Measurements from ENCODE around the gene AP3S2.
"Not testable (repeated sequence)": the region's sequence is repeated elsewhere in the genome, so short reads cannot be mapped to it uniquely, and the experiment has no call there.

AP3S2 gene

DNA sequence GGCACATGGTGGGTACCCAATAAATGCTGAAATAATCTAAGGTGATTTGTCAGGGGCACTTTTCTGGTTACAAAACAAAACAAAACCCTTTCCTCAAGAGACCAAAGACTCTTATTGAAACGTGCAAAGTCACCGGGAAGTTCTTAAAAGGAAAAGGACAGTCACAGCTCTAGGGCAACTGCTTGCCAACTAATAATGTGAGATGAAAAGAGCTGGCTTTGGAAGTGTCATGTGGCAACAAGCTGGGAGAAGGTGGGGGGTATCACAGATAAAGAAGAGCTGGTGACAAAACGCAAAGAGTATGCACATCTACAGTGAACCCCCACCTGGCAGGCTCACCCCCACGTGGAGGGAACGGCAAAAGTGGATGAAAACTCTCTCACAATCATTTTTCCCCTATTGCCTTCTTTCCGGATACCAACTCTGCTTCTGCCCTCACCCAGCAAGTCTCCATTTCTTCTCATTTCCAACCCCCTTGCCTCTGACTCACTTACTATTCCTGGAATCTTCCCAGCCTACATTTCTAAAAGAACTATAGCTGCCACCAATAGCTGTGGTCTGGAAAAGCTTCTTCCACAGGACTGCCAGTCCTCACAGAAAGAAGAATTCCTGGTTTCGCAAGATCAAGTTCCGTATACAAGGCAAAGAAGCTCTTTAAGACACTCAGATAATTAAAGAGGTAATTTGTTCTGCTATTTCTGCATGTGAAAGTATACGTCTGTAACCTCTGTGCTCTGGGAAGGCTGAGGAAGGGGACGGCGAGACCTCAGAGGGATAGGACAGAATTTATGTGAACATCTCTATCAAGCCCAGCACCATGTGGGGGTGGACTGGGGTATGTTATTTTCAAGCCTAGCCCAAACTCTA lies 57.3 kb downstream of the AP3S2 start:
- H3K4me3 ChIP-seq (ENCODE audit: low read depth, low read length), result no peak overlapping the region

DNA sequence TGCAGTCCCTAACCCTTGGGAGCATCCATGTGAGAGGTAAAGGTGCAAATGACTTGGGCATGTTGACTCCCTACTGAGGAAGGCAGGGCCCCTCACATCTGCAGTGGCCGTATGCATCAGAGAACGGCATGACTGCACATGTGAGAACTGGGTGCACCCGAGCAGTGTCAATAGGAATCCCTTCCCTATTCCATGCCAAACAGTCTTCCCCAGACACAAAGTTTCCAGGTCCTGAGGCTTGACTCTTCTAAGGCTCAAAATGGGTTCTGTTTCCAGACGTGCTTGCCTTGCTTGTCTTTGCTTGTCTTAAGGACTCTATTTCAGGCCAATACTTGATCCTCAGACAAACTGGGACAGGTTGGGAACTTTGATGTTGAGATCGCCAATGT lies 58.6 kb downstream of the AP3S2 start:
- H3K4me3 ChIP-seq (ENCODE audit: low read depth, low read length), result no peak overlapping the region

DNA sequence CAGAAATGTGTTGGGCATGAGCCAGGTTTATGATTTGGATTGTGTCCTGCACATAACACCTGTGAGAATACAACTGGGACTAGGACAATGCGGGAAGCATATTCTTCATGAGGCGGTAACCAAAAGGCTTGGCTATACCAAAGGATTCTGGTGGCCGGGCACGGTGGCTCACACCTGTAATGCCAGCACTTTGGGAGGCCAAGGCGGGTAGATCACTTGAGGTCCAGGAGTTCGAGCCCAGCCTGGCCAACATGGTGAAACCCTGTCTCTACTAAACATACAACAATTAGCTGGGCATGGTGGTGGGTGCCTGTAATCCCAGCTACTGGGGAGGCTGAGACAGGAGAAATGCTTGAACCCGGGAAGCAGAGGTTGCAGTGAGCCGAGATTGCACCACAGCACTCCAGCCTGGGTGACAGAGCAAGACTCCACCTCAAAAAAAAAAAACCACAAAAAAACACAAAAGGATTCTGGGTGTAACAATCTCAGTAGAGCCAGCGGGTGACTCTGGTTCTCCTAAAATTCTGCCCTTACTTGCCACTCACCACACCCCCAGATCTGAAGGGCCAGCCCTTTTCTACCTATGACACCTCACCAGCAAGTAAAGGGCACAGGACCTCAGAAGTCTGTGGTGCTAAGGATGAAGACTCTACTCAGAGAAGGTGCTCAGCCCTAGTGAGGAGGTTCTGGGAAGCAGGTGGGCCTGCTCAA lies 59.2 kb downstream of the AP3S2 start:
- not testable (repeated sequence) for H3K4me3 ChIP-seq (ENCODE audit: low read depth, low read length)

DNA sequence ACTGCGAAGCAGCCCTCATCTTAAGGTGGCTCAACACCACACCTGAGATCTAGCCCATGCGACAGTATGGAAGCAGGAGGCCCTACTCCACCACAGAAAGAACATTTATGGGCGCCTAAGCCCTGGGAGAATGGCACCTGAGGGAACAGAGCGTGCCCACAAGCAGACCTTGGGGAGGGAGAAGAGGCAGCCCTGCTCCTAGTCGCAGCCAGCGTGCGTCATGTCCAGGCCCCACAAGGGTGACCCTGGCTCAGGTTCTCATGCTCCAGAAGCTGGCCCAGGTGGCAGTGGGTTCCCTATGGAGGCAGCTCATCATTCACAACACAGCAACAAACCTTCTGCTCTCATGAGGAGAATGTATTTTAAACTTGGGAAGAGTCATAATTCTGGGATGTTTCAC lies 59.8 kb downstream of the AP3S2 start:
- H3K4me3 ChIP-seq (ENCODE audit: low read depth, low read length), result no peak overlapping the region

DNA sequence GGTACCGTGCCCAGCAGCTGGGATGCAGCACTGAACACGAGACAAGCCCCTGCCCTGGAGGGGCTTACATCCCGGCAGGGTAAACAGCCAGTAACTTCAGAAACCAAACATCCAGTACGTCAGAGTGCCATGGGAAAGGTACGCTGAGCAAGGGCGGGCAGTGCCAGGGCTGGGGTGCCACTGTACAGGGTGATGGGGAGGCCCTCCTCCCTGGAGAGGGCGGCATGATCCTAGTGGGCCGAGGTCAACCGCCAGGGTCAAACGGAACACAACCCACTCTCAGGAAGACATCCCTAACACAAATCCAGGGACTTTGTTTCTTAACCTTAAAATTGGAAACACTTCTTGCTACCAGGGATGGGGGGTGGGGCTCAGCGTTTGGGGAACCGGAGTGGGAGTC lies 63.2 kb downstream of the AP3S2 start:
- H3K4me3 ChIP-seq (ENCODE audit: low read depth, low read length), result no peak overlapping the region

DNA sequence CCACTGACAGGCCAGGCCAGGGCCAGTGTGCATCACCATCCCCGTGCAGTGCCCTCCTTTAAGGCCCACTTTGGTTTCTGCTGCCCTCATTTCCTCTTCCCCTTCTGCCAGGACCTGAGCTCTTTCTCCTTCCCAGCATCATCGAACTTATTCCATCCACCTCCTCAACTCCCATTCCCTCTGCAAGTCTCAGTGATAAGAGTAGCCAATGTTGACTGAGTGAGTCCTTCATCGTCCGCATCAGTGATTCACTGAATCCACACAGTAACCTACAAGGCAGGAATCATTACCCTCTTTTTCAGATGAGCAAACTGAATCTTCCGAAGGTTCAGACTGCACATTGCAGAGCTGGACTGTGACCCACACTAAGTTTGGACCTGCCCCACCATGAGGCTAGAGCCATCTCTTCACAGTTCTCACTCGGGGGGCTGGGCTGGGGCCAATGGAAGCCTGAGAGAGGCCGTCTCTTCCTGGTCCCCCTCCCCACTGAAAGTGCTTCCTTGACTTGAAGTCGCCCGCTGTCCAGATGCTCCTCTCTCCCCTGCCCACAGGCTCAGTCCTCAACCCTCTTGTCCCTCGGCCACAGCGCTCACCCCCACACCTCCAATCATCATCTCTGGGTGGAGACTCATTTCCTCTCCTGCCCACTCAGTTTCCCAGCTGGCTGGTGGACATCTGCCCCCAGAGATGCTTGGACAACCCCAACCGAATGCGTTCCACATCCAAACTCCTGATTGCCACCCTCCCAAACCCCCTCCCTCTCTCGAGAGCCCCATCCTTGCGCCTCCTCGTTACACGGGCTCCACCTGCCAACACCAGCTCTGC lies 64.0 kb downstream of the AP3S2 start:
- no peak overlapping the region for H3K4me3 ChIP-seq (ENCODE audit: low read depth, low read length)

DNA sequence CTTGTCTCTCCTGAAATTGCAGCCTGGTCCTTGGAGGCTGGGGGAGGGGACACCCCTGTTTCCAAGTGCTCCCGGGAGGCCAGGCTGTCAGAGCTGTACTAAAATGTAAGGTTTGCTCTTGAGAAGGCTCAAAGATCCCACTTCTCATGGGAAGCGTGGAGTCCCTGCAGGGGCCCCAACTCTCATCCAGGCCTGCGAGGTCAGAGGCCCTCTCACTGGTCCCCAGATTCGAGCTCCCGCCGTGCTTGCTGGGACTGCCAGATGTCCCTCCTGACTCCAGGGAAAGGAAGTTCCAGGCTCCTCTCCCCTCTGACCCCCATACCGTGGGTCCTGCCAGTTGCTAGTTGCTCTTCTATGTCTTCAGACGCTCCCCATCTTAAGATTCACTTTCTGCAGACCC lies 64.6 kb downstream of the AP3S2 start:
- no peak overlapping the region for H3K4me3 ChIP-seq (ENCODE audit: low read depth, low read length)

DNA sequence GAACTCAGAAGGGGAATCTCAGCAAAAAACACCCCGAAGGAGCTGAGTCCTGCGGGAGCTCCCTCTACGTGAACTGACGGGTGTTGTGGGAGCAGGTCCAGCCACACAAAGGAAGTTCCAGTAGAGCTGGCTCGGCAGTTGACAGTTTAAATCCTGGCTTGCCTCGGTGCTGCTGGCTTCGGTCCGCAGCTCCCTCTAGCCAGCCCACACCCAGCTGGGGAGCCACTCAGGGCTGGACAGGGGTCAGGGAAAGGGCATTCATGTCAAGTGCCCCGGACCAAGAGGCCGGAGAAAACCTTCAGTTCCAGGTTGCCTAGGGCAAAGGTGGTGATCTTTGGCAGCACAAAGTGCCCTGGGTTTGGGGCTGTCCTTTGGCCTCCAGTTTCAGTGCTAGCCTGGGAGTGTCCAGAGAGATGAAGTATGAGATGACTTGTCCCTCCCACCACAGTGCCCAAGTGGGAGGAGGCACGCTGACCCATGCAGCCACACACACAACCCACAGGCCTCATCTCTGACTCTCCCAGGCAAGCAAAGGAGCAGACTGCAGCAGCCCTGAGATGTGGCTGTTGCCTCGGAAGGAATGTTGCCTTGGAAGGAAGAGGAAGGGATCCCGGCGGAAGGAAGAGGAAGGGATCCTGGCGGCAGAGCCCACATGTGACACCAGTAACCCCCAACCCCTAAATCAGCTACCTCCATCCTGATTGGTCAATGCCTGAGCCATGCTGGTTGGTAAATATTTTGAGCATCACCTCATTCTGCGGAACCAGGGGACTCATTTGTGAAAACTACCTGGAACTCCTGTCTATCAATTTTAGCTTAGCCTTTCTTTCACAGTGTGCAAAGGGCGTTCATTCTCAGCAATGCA lies 65.3 kb downstream of the AP3S2 start:
- H3K4me3 ChIP-seq (ENCODE audit: low read depth, low read length), result no peak overlapping the region

DNA sequence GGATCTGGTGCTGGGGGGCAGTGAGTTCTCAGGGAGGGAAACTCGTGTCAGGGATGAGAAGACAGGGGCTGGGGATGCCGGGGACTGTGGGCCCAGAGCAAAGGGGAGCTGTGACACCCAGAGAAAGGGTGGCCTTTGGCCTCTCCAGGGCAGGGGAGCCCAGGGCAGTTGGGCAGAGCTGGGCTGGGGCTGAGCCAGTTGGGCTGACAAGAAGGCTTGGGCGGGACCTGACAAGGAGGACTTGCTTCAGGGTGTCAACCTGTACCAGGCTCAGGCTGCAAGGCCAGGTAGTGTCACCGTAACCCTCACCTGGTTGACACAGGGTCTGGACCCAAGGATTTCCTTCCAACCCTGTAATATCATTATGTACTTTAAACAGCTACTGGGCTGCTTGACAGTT lies 66.0 kb downstream of the AP3S2 start:
- H3K4me3 ChIP-seq (ENCODE audit: low read depth, low read length), result no peak overlapping the region

DNA sequence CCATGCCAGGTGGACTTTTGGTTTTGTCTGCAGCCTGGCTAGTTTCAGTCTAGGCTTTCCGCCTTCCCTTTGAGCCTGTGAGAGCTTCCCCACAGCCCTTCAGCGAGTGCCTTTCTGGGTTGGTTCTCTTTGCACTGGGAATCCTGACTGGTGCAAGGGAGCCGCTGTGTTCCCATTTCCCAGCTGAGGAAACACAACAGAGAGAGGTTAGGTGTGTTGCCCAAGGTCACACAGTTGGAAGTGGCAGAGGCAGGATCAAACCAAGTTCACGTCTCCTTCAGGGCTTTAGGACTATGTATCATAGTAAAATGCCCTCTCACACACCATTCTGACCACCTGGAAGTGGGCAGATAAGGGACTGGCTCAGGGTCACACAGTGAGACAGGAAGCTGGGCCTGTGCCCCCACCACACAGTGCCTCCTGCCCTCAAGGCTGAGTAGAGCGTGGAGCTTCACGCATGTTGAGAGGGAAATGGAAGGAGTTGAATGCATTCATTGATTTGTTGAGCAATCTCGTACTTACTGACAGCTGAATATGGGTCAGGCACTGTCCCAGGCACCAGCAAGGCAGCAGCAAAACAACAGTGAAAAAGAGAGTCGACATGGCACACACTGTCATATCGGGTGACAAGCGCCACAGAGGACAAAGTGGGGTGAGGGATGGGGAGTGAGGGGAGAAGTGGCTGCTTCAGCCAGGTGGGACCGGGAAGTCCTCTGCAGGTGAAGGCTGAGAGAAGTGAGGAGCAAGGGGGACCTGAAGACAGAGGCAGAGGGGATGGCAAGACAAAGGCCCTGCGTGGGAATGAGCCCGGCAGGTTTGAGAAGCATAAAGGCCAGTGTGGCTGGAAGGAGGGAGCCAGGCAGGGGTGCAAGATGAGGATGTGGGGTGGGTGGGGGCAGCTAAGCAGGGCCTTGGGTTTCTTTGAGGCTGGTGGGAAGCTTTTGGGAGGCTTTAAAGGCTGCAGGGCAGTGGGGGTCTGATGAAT lies 66.8 kb downstream of the AP3S2 start:
- no peak overlapping the region for H3K4me3 ChIP-seq (ENCODE audit: low read depth, low read length)

DNA sequence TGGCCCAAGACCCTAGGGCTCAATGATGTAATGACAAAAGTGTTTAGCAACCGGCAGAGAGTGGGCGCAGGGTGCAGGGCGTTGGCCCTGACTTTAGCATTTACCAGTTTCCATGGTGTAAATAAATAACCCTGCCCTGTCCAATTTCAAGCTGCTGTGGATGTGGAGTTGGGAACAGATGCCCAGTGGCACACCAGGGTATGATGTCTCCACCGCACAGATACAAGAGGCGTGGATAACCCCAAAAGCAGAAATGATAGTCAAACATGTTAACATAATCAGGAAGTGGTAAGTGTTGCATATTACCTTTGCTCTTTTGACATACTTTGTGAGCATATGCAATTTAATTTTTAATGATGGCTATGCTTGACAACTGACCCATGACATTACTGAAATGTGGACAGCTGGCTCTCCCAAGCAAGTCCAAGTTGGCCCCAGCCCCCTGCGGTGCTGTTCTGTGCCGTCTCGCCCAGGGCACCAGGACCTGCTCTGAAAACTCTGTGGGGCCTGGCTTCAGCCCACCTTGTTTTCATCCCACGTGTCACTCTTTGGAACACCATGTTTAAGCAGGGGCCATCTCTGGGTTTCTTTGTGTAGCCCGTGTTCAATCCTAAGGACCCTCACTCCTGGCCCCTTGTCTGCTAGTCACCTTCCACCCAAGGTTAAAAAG lies 68.4 kb downstream of the AP3S2 start:
- no peak overlapping the region for H3K4me3 ChIP-seq (ENCODE audit: low read depth, low read length)

DNA sequence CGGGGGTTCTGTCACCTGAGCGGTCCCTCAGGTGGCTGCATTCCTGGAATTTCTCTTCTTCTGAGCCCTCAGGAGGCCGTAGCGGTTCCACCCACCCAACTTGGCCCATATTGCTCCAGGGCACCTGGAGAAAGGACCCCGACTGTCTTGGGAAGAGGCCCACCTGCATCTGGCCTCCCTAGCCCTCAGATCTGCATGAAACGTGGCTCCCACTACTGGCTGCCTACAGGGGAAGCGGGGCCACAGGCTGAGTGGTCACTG lies 69.3 kb downstream of the AP3S2 start:
- H3K4me3 ChIP-seq (ENCODE audit: low read depth, low read length), result no peak overlapping the region

DNA sequence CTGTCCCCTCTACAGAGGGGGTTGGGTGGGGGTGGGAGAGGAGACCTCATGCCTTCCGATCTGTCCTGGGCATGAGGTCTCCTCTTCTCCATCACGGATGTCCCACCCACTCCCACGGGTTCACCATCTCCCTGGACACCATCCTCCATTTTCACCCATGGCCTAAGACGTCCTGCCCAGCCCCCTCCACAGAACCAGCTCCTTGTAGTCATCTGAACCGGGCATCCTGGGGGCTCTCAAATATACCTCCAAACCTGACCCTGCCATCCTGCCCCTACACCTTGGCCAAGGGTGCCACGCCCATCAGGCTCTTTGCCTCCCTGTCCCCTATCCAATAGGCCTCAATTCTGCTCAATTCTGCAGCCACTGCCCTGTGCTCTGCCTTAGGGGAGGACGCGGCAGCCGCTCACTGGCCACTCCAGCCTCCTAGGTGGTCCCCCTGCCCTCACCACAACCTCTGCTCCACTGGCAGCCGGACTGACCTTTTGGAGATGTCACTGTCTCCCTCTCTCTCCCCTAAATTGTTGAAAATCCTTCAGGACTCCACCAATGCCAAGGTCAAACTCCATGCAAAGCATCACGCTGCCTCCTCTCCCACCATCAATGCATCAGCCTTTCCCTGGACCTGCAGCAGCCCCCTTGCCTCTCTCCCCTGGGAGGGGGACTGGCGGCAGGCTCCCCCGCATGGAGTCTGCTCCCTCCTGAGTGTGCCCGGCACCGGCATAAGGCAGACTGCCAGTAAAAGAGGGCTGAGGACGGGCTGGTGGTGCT lies 69.8 kb downstream of the AP3S2 start:
- no peak overlapping the region for H3K4me3 ChIP-seq (ENCODE audit: low read depth, low read length)

DNA sequence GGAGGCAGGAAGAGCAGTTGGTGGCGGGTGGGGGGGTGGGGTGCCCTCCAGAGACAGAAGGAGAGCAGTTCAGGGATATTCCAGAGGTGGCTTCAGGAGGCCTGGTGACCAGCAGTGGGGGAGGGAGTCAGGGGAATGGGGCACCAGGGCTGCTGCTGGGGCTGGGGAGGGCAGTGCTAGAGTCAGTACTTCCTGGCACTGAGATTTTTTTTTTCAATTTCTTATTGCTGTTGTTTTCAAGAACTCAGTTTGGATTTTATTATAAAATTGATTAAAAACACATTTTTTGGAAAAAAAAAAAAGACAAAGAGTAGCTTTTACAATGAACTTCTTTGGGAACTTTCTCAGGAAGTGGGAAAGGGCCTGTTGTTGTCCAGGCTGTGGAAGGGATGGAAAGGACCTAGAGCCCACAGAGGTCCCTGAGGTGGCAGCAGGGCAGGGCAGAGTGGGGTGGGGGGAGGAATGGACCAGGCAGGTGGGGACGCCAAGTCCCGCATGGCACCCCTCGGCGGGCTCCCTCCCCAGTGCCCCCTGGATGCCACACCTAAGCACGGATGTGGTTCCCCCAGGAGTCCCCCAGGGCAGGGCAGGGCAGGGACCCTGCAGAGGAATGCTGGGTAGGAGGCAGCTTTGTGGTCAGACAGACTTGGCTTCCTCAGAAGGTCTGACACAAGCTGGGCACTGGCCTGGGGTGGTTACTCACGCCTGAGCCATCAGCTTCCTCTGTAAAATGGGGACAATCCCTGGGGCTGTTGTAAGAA lies 70.7 kb downstream of the AP3S2 start:
- no peak overlapping the region for H3K4me3 ChIP-seq (ENCODE audit: low read depth, low read length)

DNA sequence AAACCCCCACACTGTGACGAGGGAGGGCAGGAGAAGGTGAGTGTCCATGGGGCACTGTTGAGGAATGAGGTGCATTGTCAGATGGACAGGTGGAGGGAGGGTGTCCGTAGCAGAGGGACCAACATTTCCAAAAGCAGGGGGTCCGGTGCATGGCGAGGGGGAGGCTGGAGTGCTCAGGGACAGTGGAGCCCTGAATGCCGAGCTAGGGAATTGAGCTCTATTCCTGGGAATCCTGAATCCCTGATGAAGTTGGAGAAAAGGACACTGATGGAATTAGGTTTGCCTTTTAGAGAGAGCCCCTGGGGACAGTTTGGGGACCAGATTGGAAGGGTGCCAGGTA lies 71.2 kb downstream of the AP3S2 start:
- no peak overlapping the region for H3K4me3 ChIP-seq (ENCODE audit: low read depth, low read length)

DNA sequence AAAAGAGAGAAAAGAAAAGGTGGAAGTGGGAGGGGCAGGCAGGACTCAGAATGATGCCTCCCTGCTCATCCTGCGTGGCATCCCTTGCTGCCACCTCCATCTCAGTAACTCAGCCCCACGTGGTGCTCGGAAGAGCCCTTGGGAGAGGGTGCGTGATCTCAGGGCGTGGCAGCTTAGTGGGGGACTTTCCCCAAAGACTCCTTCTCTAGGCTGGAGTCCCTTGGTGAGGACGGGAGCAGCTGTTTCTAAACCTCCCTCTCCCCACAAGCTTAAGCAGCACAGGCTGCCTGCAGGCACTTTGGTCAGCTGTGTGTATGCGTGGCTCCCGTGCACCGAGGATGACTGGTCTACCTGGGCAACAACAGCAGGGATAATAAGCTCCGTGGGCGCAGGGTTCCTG lies 71.8 kb downstream of the AP3S2 start:
- H3K4me3 ChIP-seq (ENCODE audit: low read depth, low read length), result no peak overlapping the region

DNA sequence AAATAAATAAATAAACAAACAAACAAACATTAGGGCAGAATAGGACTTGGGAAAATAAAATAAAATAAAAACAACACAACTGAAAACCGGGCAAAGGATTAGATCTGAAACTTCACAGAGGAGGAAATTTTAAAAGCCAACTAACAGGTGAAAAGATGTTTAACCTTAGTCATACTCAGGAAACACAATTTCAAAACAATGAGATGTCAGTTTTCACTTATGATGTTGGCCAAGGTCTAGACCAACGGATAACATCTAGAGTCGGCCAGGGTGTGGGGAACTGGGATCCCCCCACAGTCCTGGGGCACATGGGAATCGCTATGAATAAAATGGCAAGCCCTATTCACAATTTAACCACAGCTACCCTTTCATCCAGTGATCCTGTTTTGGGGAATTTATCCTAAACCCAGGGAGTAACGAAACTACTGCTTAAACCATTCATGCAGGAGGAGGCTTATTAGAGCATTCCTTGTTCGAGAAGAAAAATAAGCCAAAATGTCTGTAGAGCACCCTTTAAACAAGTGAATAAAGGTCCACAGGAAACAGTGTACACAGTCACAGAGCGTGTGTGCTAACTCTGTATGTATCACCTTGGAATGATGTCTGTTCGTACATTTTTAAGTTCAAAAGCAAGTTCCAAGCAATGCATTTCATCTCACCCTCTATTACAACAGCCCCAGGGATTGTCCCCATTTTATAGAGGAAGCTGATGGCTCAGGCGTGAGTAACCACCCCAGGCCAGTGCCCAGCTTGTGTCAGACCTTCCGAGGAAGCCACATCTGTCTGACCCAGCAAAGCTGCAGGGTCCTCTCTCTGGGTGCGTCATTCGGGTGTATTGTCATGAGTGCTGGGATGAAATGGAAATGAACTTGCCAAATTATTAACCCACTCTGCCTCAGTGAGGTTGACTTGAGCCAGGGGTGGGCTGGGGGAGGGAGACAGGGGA lies 72.9 kb downstream of the AP3S2 start:
- H3K4me3 ChIP-seq (ENCODE audit: low read depth, low read length), result no peak overlapping the region

Data from iPS-11a (cell line).